AG04449 (cell line): Measurements from ENCODE around the gene ARHGAP9.

ENCODE experiments used
- CTCF ChIA-PET: fragments of 350-600 bp; formaldehyde crosslinking; extraction: SDS; loops from one replicate; lab custom pipeline; 2021; ENCODE audit warnings: antibody characterized with exemption; lab: Yijun Ruan, JAX
- POLR2A ChIA-PET: fragments of 400-600, 350-600 bp; formaldehyde crosslinking; extraction: SDS; loops from one replicate; lab custom pipeline; 2020; ENCODE audit warnings: antibody characterized with exemption, inconsistent platforms; lab: Yijun Ruan, JAX
- DNase-seq: peaks from one replicate; pipeline ENCODE4 v3.0.0-alpha.2; 2010; ENCODE audit warnings: low read depth, low spot score
- H3K4me3 ChIP-seq: 2 replicates; pipeline ENCODE4 v1.5.1; 2011; ENCODE audit warnings: low read depth, mild to moderate bottlenecking, control low read depth, low read length
- TF ChIP-seq, protein P1 (sequence below): IDR thresholded peaks from one replicate; pipeline ENCODE4 v1.5.1; 2011; ENCODE audit warnings: mild to moderate bottlenecking, moderate library complexity, low read length, control low read depth, inconsistent platforms; ENCODE audit not compliant: insufficient read depth; ENCODE audit errors: missing control alignments

The ARHGAP9 gene

DNA sequence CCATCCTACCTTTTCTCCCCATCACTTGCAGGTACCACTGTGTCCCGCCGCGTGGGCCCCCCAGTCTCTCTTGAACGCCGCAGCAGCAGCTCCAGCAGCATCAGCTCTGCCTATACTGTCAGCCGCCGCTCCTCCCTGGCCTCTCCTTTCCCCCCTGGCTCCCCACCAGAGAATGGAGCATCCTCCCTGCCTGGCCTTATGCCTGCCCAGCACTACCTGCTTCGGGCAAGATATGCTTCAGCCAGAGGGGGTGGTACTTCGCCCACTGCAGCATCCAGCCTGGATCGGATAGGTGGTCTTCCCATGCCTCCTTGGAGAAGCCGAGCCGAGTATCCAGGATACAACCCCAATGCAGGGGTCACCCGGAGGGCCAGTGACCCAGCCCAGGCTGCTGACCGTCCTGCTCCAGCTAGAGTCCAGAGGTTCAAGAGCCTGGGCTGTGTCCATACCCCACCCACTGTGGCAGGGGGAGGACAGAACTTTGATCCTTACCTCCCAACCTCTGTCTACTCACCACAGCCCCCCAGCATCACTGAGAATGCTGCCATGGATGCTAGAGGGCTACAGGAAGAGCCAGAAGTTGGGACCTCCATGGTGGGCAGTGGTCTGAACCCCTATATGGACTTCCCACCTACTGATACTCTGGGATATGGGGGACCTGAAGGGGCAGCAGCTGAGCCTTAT, 9.2 kb downstream of the ARHGAP9 start:
- TF ChIP-seq, protein P1, sequence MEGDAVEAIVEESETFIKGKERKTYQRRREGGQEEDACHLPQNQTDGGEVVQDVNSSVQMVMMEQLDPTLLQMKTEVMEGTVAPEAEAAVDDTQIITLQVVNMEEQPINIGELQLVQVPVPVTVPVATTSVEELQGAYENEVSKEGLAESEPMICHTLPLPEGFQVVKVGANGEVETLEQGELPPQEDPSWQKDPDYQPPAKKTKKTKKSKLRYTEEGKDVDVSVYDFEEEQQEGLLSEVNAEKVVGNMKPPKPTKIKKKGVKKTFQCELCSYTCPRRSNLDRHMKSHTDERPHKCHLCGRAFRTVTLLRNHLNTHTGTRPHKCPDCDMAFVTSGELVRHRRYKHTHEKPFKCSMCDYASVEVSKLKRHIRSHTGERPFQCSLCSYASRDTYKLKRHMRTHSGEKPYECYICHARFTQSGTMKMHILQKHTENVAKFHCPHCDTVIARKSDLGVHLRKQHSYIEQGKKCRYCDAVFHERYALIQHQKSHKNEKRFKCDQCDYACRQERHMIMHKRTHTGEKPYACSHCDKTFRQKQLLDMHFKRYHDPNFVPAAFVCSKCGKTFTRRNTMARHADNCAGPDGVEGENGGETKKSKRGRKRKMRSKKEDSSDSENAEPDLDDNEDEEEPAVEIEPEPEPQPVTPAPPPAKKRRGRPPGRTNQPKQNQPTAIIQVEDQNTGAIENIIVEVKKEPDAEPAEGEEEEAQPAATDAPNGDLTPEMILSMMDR: no peak
- POLR2A ChIA-PET: no interaction called here
- CTCF ChIA-PET: interaction anchor here (0.6 to 20.7 kb wide), 4 partner anchors 9 to 91 kb away, joined by 3 to 321 read pairs (median 11); partner anchors contain the start of genes GLI1 and INHBE
- H3K4me3 ChIP-seq: no peak overlapping the region
- DNase-seq: no peak

DNA sequence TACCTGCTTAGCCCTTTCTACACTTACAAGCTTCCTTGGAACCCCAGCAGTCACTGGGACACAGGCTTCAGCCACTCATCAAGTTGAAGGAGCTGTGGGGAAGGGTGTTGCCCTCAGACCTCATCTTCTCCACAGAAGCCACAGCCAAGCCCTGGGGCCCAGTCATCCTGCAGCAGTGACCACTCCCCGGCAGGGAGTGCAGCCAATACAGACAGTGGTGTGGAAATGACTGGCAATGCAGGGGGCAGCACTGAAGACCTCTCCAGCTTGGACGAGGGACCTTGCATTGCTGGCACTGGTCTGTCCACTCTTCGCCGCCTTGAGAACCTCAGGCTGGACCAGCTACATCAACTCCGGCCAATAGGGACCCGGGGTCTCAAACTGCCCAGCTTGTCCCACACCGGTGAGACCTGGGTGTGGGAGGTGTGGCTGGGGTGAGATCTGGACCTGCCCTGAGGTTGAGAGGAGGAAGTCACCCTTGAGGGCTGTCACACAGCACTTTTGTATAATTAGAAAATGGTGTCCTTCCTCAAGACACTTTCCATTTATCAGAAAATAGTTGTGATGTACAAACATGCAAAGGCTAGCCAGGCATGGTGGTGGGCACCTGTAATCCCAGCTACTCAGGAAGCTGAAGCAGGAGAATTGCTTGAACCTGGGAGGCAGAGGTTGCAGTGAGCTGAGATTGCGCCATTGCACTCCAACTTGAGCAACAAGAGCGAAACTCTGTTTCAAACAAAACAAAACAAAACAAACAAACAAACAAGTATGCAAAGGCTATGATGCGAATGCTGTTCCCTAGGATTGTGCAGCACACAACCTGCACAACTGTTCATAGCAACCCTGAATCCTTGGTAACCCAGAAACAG, 10.1 kb downstream of the ARHGAP9 start:
- H3K4me3 ChIP-seq: no peak overlapping the region
- DNase-seq: no peak
- TF ChIP-seq, protein P1: no peak
- POLR2A ChIA-PET: no interaction called here
- CTCF ChIA-PET: interaction anchor here (2.4 to 20.7 kb wide), 2 partner anchors 8 to 15 kb away, joined by 15 to 321 read pairs; partner anchors contain the start of genes GLI1 and INHBE

DNA sequence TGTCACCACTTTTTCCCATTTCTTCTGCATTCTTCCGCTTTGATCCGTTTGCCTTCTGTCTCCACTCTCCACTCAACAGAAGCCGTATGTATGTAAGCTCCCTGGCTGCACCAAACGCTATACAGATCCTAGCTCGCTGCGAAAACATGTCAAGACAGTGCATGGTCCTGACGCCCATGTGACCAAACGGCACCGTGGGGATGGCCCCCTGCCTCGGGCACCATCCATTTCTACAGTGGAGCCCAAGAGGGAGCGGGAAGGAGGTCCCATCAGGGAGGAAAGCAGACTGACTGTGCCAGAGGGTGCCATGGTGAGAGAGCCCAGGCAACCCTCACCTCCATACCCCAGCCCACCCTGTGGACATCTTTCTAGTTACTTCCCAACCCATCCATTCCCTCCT, 11.8 kb downstream of the ARHGAP9 start:
- TF ChIP-seq, protein P1: no peak
- no peak overlapping the region for H3K4me3 ChIP-seq
- ChIA-PET CTCF (interaction anchor here (20.7 kb wide), 1 partner anchor 6 kb away, joined by 321 read pairs; the partner anchor contains the start of gene GLI1), POLR2A (no interaction called here)
- DNase-seq: no peak

DNA sequence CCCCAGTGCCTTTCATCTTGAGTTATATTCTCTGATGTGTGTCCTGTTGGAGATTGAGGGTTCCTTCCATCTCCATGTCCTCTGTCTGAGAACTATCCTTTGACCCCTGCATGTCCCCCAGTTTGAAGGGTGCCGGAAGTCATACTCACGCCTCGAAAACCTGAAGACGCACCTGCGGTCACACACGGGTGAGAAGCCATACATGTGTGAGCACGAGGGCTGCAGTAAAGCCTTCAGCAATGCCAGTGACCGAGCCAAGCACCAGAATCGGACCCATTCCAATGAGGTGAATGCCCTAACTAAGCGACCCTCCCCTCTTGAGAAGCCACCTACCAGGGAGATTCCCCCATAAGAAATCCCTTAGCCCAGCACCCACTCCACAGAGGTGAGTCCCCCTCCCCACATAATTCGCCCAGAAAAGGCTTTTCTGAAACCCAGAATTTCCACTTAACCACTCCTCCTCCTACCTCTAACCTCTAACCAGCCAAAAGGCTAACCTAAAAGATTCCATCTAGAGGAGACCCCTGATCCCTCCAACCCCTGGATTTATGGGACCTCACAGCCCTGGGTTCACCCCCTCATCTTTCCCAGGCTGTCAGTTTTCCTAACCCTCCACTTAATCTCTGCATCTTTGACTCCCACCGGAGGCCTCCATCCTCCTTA, 12.3 kb downstream of the ARHGAP9 start:
- TF ChIP-seq, protein P1: no peak
- DNase-seq: no peak
- POLR2A ChIA-PET: no interaction called here
- no peak overlapping the region for H3K4me3 ChIP-seq
- CTCF ChIA-PET: interaction anchor here (1.8 to 20.7 kb wide), 2 partner anchors 5 to 10 kb away, joined by 6 to 321 read pairs; partner anchors contain the start of gene GLI1

DNA sequence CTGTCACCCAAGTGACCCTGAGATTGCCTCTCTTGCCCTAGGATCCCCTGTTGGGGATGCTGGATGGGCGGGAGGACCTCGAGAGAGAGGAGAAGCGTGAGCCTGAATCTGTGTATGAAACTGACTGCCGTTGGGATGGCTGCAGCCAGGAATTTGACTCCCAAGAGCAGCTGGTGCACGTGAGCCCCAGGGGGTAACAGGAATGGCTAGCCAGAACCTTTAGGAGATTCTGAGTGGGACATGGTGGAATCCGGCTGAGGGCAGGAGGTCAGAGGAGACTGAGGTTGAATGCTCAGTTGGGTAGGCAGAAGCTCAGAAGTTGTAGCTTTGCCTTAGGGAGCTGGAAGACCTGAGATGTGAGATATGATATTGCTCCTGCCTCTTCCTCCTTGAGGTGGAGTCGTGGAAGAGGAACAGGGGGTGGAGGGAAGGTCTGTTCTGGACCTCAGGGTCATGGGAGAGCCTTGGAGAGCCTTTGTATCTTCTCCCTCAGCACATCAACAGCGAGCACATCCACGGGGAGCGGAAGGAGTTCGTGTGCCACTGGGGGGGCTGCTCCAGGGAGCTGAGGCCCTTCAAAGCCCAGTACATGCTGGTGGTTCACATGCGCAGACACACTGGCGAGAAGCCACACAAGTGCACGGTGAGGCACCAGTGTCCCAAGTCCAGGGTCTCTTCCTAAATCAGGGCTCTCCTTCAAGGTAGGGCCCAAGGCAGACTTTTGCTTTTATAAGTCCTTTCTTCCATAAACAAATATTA, 13.7 kb downstream of the ARHGAP9 start:
- H3K4me3 ChIP-seq: no peak overlapping the region
- TF ChIP-seq, protein P1: no peak
- no peak for DNase-seq
- ChIA-PET POLR2A (interaction anchor here (1.0 kb wide), 1 partner anchor 13 kb away, joined by 3 read pairs; no protein-coding TSS in a partner anchor), CTCF (interaction anchor here (0.6 to 19.6 kb wide), 6 partner anchors 8 to 252 kb away, joined by 3 to 880 read pairs (median 32); partner anchors contain the start of genes ARHGAP9, INHBE, MARS1 and STAC3)
